CD4-positive, alpha-beta T cell treated with Interferon alpha-2 for 1 hour (primary cell): Measurements from ENCODE around the gene HPS3.
A peak's percentile ranks its signal among the peaks of the same experiment; 100 is the strongest.
"Not testable (repeated sequence)": the region's sequence is repeated elsewhere in the genome, so short reads cannot be mapped to it uniquely, and the experiment has no call there.

Experiments
- DNase-seq, 2 donors: peaks; one replicate each; pipeline ENCODE4 v3.0.0-alpha.2; 2020 to 2022

The HPS3 gene

DNA sequence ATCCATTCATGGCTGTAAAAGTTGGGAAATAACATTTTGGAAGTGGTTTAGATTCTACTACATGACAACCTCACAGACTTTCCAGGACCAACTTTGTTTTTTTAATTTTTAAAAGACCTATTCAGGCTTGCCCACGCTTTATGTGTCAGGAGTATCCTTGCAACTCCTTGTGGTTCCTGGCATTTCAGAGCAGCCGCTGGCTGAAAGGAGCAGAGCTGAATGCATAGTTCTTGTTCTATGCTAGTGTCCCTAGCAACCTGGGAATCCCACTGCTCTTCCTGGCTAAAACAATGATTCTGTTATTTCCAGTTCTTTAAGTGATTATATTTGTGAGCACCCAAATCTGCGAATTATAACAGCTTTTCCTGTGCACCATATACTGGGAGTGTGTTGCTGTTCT lies 57.3 kb downstream of the HPS3 start:
- DNase-seq, result no peak

DNA sequence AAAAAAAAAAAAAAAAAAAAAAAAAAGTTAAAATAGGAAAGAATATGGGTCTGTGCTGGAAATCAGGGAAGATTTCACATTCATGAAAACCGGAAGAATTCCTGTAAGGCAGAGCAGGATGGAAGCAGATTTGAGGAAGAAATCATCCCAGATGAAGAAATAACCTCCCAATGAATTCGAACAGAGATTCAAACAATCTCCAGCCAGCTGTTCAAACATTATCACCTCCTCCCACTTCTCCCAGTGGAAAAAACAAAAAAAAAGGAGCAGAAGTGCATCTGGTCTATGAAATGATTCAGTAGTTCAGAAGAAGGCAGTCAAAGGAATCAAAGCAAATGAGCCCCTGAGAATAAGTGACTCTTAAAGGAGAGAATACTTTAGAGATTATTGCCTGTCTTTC lies 59.1 kb downstream of the HPS3 start:
- DNase-seq, result no peak

DNA sequence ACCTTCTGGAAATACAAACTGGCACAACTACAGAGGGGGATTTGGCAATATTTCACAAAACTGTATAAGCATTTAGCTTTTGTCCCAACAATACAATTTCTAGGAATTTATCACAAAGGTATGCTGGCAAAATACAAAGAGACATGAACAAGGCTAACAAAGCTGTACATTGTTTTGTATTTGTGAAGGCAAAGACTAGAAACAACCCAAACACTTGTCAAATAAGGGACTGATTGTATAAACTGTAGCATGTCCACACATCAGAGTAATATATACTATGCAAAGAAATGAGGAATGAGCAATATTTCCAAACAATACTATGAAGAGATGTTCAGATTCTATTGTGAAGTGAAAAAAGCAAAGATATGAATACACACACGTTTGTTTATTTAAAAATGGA lies 65.8 kb downstream of the HPS3 start:
- DNase-seq, result no peak

DNA sequence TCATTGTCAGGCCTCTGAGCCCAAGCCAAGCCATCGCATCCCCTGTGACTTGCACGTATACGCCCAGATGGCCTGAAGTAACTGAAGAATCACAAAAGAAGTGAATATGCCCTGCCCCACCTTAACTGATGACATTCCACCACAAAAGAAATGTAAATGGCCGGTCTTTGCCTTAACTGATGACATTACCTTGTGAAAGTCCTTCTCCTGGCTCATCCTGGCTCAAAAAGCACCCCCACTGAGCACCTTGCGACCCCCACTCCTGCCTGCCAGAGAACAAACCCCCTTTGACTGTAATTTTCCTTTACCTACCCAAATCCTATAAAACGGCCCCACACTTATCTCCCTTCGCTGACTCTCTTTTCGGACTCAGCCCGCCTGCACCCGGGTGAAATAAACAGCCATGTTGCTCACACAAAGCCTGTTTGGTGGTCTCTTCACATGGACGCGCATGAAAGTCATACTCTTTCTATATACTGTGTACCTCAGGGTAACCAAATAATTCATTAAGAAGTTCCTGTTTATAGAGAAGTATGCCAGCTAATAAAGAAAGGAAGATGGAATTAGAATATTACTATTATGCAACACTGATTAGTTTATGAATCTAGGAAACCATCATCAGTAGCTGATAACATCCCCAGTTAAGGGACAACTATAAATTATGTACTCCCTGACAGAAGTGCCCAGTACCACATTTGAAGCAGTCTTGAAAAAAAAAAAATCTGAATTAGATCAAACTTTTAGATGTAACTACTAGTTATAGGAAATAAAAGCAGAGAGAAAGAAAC lies 67.6 kb downstream of the HPS3 start:
- not testable (repeated sequence) for DNase-seq

DNA sequence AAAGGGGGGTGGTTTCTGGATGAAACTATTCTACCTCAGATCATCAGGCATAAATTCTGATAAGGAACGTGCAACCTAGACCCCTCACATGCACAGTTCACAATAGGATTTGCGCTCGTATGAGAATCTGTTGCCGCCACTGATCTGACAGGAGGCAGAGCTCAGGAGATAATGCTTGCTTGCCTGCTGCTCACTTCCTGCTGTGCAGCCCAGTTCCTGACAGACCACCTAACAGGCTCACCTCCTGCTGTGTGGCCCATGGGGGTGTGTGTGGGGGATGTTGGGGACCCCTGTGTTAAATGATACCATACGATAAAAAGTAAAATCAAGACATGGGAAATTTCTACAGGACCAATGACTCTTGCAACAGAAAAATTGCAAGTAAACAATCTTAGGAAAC lies 68.2 kb downstream of the HPS3 start:
- DNase-seq, result no peak

DNA sequence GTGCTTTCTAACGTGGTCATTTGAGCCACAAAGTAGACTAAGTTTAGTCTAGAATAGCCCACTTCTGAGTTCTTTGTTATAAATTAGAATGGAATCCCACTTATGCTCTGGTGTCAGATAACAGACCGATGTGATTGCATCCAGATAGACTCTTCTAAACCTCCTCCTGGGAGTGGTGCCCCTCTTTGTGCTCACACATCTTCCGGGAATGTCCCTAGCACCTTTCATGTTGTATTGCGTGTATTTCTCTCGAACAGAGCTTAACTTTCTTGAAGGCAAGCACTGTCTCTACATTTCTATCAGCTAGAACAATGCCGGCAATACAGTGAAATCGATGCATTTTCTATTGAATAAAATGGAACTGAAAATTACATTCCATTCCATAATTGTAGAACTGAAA lies 69.2 kb downstream of the HPS3 start:
- DNase-seq, result no peak

DNA sequence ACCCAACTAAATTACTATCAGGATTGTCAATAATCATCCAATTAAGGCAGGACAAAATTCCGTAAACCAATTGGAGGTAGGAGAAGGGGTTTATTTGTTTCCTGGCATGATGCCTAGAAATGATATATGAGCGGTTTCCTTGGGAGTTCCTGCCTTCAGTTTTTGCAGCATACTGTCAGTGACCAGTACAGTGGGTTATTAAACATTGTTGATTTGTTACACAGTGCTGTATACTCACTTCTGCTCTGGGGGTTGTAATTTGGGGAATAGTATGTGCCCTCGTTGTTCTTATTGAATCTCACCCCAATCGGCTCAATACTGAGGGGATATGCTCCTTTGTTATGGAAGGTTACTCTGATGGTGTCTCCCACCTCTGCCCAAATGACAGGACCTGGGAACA lies 70.0 kb downstream of the HPS3 start:
- DNase-seq, result no peak

DNA sequence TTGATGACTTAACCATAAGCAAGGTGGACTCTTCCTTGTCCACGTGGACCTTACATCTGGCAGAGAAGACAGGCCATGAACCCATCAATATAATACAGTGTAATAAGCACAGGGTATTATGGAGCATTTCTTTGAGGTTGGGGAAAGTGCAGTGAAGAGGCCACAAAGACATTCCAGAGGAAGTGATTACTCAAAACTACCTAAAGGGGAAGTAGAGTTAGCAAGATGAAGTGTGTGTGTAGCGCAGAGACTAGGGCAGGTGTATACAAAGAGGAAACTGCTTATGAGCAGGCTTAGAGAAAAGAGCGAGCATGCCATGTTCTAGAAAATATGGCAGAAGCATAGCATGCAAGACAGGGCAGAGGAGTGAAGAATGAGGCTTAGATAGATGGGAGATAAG lies 74.3 kb downstream of the HPS3 start:
- peak in 1 of 2 donors; percentile 15 for DNase-seq

DNA sequence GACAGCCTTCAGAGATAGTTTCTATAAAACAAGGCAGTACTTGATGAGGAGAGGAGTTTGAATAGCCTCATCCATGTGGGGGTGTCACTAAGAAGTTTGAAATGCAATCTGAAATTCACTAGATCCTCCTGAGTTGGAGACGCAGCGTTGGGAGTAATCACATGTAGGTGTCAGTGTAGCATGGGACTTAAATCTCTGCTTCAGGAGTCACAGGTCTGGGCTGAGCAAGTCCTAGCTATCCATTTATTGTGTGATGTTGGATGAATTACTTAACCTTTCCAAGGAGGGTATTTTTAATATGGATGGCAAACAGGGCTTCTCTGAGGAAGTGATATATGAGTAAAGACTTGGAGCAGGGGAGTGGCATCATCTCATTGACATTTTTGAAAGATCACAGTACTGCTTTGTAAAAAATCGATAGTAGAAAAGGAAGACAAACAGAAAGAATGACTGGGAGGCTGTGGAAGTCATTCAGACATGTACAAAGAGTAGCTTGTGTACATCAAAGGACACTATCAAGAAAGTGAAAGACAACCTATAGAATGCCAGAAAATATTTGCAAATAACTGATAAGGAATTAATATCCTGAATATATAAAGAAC lies 75.1 kb downstream of the HPS3 start:
- DNase-seq, result no peak

DNA sequence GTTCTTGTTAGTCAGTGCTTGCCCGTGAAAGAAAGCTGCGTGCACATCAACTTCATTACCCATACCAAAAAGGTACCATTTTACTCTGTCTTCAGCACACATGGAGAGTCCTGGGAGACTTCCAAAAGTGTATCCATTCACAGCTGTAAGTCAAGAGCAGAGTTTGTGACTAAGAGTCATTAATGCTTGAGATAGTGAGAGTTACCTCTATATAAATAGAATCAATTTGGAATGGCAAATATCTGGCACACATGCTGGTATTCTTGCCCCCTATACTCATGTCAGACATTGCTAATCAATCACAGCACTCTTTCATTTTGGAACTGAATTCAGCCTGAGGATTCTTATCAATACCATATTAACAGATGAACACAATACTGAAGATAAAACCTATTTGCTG lies 78.0 kb downstream of the HPS3 start:
- DNase-seq, result no peak

DNA sequence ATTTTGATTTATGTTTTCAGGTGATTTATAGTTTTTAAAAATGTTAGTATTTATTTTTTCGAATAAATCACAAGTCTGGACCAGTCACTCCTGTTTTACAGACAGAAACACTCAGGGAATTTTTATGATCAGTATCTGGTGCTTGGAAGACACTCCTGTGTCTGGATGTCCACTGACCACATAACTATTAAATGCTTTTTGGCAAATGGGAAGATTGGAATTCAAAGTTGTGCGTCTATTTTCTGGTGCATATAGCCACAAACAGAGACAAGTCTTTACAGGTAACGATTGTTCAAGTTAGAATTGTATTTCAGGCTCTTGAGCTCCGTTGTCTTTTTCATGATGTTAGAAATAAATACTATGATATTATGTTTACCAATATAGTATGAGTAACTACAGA lies 80.0 kb downstream of the HPS3 start:
- no peak for DNase-seq

DNA sequence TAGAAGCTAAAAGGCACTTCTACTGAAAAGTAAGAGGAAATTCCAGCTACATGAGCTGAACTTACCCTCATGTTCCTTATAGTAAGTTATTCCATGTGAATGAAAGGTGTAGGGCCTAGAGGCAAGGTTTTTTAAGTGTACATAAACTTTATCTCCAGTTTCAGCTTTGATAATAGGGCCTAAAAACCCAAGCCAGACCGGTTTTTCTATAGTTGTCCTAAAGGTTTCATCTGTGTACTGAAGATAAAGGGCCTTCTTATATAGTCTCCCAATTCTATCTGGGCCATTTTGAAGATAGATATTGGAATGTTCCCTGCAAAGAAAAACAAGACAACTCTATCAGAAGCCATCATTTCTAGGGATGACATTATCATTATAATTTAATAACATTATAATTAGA lies 82.9 kb downstream of the HPS3 start:
- DNase-seq, result no peak

DNA sequence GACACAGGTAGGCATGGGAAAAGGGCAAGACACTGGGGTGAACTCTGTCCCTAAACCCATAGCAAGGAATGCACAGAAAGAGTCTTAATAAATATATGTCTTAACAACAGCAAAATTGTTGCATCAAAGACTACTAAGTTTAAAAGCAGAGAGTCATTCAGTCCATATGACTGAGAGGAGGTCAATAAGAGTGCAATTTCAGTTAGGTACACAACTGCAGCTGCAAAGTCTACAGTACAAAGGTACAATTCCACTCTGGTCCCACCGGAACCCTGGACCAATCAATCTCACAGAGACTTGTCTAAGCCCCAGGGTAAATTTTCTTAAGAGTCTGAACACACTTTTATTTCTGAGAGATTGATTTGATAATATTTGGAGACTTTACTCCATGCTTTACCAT lies 85.3 kb downstream of the HPS3 start:
- DNase-seq, result no peak

DNA sequence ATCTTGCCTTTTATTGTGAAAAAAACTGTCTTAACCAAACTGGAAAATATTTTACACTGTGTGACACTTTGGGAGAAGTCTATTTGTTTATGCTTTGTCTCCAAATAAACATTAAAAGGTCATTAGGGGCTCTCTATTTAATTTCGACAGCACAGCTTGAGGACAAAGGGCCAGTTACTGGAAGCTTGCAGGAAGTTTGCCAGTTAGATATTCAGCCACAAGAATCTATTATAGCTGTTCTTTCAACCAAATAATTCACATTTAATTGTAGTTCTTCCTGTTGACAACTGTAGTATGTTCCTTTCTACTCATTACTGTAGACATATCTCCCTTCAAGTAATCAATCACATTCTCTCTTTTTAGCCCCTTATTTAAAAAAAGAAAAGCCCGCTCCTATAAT lies 86.1 kb downstream of the HPS3 start:
- no peak for DNase-seq

DNA sequence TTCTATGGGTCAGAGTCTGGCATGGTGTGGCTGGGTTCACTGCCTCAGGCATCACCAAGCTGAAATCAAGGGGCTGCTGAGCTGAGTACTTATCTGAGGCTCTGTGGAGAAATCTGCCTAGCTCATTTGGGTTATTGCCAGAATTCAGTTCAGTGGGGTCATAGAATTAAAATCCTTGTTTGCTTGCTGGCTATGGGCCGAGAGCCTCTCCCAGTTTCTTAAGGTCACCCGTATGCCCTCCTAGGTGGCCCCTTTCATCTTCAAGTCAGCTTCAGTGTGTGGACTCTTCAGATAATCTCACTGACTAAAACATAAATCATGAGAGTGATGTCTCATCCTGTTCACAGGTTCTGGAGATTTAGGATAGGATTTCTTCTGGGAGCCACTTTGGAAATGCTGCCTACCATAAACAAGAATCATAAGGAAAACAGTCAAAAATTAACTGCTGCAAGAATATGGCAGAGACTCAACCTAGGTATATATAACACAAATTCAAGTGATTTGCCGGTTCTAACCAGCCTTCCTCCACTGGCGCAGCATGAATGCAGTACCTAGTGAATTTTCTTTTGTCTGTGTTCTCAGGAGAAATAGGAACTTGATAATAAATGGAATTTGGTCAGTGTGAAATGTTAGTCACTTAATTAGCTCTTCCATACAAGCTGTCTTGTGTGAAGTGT lies 86.9 kb downstream of the HPS3 start:
- no peak for DNase-seq

DNA sequence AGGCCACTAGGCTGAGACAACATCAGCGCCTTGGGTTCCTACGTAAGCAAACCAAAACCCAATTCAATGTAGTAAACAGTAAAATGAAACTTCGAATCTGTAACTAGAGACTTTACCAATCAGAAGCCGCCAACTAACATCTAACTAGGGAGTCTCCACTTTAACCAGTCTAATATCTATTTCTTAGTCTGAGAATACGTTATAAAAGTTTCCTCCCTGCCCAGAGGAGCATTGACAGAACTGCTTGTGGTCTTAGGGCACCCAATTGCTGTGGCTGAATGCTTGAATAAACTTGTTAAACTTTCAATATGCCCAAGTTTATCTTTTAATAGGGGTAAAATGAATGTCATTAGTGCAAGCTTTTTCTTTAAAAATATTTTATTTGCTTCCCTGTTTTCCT lies 87.9 kb downstream of the HPS3 start:
- no peak for DNase-seq

DNA sequence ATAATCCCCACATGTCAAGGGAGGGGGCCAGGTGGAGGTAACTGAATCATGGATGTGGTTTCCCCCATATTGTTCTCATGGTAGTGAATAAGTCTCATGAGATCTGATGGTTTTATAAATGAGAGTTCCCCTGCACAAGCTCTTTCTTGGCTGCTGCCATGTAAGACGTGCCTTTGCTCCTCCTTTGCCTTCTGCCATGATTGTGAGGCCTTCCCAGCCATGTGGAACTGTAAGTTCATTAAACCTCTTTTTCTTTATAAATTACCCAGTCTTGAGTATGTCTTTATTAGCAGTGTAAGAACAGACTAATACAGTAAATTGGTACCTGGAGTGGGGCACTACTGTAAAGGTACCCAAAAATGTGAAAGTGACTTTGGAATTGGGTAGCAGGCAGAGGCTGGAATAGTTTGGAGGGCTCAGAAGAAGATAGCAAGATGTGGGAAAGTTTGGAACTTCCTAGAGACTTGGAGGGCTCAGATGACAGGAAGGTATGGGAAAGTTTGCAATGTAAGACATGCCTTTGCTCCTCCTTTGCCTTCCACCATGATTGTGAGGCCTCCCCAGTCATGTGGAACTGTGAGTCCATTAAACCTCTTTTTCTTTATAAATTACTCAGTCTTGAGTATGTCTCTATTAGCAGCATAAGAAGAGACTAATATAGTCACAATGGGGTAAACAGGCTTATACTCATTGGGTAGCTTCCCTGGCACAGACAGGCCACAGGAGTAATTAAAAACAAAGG lies 90.1 kb downstream of the HPS3 start:
- DNase-seq, result not testable (repeated sequence)

DNA sequence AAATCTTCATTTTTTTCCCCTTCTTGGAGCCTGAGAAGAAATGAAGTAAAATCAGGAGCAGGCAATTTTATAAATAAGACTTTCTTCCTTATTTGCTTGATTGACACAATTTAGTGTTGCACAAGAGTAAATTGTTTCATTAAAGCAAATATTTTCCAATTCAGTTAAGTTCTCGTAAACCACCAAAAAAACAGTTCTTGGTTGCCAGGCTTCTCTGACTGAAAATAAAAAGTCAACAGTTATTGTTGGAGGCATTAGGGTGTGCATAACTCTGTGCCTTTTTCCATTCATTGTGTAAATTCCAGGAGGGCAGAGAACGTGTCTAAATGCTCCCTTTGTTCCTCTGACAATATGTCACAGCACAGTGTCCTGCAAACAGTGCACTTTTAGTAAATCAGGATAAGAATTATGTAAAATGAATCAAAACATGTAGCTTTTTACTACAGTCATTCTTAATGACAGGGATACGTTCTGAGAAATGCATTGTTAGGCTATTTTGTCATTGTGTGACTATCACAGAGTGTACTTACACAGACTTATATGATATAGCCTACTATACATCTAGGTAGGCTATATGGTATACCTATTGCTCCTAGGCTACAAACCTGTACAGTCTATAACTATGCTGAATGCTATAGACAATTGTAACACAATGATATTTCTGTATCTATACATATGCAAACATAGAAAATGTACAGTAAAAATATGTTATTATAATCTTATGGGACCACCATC lies 92.5 kb downstream of the HPS3 start, which contains the start of gene CP:
Gene CP (minus strand): TSS at position 47 of the 735 bp plus-strand sequence. CDS start 37 bp downstream, at position 10.
- DNase-seq, result no peak
